Sigmoid colon (tissue), 4 donors: ENCODE results near the gene KCNQ2.

ENCODE experiments used
- EP300 ChIP-seq, 4 donors: sonication (generic); formaldehyde crosslinking; IDR thresholded peaks; one replicate each; pipeline ENCODE4 v1.6.1; 2017; ENCODE audit warnings: antibody characterized with exemption in 4 of 4
- POLR2A ChIP-seq, 2 donors: fragments of 450-650 bp; IDR thresholded peaks; one replicate each; pipeline ENCODE4 v1.6.1; 2016; ENCODE audit warnings: antibody characterized with exemption in 2 of 2, mild to moderate bottlenecking in 2 of 2, moderate library complexity in 2 of 2
- POLR2AphosphoS5 ChIP-seq, 4 donors: sonication (generic); formaldehyde crosslinking; IDR thresholded peaks; one replicate each; pipeline ENCODE4 v1.6.1; 2017; ENCODE audit warnings: antibody characterized with exemption in 4 of 4
- TF ChIP-seq, protein P1 (sequence below), 4 experiments: fragments of 450-650 bp in 3 of 4; fragments of 200-600 bp in 1 of 4; IDR thresholded peaks; one replicate each; pipeline ENCODE4 v1.5.1; 2016 to 2019; ENCODE audit warnings: antibody characterized with exemption in 4 of 4, mild to moderate bottlenecking in 3 of 4, moderate library complexity in 2 of 4

DNA sequence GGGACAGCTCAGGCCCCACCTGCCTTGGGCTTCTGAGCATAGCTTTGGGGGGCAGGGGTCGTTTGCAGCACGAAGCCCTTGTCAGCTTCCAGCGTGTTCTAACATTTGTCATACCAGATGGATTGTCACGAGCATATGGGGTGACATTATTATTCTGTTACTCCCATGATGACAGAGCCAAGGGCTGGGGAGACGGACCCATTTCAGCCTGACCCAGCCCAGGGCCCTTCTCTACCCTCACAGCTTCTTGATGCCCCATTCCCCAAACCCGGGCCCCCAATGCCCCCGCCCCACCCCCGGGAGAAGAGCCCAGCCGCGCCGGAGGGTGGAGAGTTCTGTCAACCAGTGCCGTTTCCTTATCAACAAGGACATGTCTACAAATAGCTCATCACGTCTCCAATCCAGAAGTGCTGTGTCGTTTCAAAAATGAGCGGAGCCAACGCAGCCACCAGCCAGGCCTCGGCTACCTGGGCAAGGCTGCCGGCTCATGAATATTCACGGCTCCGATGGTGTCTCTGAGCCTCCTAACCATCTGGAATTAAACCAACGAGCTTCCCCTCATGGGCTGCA lies 101.8 kb downstream of the KCNQ2 start:
- no peak for TF ChIP-seq EP300 (IDR thresholded peaks at IDR 0.05)
- TF ChIP-seq POLR2AphosphoS5 (IDR thresholded peaks at IDR 0.05): no peak
- TF ChIP-seq, protein P1, sequence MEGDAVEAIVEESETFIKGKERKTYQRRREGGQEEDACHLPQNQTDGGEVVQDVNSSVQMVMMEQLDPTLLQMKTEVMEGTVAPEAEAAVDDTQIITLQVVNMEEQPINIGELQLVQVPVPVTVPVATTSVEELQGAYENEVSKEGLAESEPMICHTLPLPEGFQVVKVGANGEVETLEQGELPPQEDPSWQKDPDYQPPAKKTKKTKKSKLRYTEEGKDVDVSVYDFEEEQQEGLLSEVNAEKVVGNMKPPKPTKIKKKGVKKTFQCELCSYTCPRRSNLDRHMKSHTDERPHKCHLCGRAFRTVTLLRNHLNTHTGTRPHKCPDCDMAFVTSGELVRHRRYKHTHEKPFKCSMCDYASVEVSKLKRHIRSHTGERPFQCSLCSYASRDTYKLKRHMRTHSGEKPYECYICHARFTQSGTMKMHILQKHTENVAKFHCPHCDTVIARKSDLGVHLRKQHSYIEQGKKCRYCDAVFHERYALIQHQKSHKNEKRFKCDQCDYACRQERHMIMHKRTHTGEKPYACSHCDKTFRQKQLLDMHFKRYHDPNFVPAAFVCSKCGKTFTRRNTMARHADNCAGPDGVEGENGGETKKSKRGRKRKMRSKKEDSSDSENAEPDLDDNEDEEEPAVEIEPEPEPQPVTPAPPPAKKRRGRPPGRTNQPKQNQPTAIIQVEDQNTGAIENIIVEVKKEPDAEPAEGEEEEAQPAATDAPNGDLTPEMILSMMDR (IDR thresholded peaks at IDR 0.05): no peak
- no peak for TF ChIP-seq POLR2A (IDR thresholded peaks at IDR 0.05)
